Left colon (tissue), 2 donors: ENCODE results near the gene LRRC71. TPM values are rescaled to one million over a fixed set of nuclear protein-coding genes. Genes with fewer than 3 reads are reported as not detected.

Source experiments
- ATAC-seq: fragments of 200-7000 bp; cut with Tn5 transposase; one replicate; pipeline ENCODE4 v1.9.1; 2020; ENCODE audit warnings: mild to moderate bottlenecking, moderate library complexity
- DNase-seq, 2 donors: peaks; one replicate each; pipeline ENCODE4 v3.0.0-alpha.2; 2020
- intact Hi-C, 2 donors: fragments of 100-400 bp; cut with DNase I in 1 of 2; cut with micrococcal nuclease in 1 of 2; formaldehyde crosslinking; loops; one replicate each; pipeline versions ENCODE4 v1.11.2 to v1.14.0; 2022; cut with DNase I, micrococcal nuclease
- total RNA-seq, 2 donors: library from RNA; stranded (reverse); fragmentation: NEBNext Ultra II Directional; extraction: Animal tissue kit (Norgen Biotek cat#: 25700); gene quantifications; one replicate each; pipeline ENCODE4 v1.2.1, GENCODE V29; 2021
- donor health status: DM: no; HTN: no; CAD: no.
- donor health status: DM: yes; HTN: yes; CAD: no.

Gene LRRC71
- total RNA-seq, 2 donors from 2014 or later: not detected

DNA sequence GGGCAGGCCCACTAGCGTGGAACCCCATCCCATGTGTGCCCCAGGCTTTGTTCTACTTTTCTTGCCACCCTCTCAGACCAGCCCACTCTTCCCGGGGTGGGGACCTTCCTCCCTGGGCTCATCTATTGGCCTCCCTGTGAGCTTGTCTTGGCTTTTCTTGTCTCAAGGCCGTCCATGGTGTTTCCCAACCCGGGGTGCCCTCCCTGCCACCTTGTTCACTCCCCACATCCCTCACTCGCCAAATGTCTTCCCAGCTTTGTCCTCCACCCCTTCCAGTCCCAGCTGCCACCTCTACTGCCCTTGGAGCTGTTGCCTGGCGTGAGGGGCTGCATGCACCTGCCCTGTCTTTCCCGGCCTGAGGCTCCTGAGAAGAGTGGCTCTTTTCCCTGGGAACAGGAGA lies 18.4 kb downstream of the LRRC71 start:
- intact Hi-C loops: no loop called here
- no peak for ATAC-seq
- no peak for DNase-seq

DNA sequence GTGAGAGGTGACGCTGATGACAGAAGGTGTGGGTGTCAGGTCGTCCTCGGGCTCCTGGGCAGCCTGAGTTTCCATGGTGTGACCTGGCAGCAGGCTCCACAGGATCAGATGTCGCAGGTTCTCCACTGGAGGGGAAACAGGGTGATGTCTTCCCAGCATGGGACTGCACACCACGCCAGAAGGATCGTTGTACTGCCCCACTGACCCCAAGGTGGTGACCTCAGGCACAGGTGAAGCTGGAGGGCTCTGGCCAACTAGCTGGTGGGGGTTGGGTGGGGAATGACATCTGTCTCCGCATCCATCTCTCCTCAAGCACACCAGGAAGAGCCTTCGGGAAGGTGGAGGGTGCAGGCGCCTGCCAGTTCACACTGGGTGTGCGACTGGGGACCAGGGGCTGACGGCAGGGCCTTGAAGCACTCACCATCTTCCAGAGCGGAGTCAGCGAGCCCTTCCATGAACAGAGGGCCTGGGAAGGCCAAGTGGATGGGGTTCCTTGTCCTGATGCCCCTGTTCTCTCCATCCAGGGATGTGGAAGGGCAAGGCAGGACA lies 19.4 kb downstream of the LRRC71 start:
- intact Hi-C loops: no loop called here
- ATAC-seq (no peak), DNase-seq (no peak)

DNA sequence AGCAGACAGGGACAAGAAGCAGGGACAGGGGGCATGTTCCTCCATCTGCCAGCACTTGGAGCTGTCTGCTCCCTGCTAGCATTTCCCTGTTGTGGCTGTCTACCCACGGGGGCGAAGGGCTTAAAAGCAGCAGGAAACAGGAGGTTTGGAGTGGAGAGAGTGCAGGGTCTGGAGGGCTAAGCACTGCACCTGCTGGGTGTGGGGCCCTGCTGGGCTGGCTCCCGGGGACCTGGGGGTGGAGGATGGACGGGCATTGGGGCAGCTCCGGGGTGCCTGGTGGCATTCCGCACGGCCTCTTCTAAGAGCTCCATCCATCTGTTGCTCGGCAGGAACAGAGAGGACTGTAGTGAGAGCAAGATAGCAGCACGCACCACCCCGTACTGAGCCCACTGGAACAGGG lies 21.2 kb downstream of the LRRC71 start:
- peak in 1 of 2 donors; percentile 8 for DNase-seq
- intact Hi-C loops: no loop called here
- ATAC-seq: no peak

DNA sequence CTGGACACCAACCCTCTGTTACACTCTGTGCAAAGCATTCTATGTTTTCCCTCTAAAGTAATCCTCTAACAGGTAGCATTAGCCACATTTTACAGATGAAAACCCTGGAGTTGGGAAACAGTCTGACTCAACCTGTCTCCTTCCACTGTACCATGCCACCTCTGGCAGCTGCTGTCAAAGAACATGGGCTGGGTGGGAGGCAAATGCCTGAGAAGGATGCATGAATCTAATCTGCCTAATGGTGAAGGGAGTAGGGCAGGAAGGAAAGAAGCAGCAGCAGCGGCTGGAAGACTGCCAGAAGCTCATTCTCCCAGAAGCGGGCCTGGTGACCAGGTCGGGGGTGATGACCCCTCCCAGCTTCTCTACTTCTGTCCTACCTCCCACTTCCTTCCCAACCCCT lies 21.7 kb downstream of the LRRC71 start:
- peak in 1 of 2 donors; percentile 14 for DNase-seq
- no peak for ATAC-seq
- intact Hi-C loops: no loop called here

DNA sequence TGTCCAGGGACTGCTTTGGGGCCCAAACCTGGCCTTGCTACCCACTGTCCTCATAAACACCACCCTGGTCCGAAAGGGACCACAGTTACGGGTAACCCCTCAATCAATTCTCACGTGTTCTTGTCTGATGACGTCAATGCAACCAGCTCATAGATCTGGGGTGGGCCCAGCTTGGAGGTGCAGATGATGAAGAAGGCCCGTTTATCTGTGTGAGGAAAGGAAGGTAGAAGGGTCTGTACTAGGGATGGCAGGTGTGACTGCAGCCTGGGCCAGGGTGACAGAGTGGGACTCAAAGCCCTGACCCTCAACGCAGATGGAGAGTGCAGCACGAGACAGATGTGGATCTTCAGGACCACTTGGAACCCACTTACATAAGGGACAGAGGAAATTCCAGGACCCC lies 22.1 kb downstream of the LRRC71 start:
- ATAC-seq: no peak
- intact Hi-C loops: no loop called here

DNA sequence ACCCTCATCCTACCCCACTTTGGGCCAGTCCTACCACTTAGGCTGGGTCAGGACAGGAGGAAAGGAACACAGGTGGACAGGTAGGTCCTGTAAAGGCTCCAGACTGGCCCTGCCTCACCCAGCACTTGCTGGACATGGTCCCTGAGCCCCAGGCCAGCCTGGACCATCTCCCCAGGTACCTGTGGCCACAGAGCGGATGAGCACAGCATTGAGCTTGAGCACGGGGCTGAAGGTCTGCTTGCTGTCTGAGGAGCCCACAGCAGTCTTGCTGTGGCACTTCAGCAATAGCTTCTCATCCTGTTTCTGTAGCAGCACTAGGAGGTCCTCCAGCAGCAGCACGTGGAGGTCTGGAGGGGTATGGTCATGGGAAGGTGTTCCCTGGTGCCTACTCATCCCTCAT lies 23.3 kb downstream of the LRRC71 start:
- DNase-seq (peak in 1 of 2 donors; percentile 2), ATAC-seq (no peak)
- intact Hi-C loops: no loop called here

More for the DNA sequence above, 22.1 kb downstream of the LRRC71 start:
- DNase-seq: peak in 1 of 2 donors; percentile 9

DNA sequence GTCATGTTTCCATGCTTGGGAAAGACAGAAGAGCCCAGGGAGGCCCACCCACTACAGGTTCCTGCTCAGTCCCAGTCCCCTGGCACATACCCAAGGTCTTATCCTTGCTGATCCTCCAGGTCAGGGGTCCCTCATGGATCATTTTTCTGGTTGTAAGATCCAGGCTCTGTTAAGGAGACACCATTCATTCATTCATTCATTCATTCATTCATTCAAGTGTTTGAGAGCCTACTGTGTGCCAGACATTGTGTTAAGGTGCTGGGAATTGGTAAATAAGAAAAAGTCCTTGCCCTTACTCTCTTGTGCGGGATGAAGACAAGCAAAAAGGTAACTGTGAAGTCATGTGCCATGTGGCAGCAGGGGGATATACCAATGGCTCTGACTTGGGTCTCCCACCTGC lies 23.8 kb downstream of the LRRC71 start:
- DNase-seq: peak in 1 of 2 donors; percentile 13
- intact Hi-C loops: no loop called here
- no peak for ATAC-seq

DNA sequence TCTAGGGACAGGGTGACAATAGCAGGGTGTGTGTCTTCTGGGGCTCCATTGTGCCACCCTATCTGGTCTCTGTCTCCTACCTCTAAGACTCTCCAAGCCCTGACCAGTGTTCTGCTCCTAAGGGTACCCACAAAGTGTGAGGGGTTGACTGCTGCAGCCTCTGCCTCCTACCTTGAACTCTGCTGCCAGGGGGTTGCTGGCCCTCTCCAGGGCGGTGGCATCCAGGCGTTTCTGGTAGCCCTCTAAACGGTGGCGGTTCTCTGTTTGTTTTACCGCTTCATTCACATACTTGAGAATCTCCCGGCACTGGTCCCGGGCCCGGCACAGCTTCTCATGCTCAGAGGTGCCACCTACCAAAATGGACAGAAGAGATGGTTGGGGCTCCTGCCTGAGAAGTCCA lies 24.4 kb downstream of the LRRC71 start:
- ATAC-seq (no peak), DNase-seq (no peak)
- intact Hi-C loops: no loop called here

DNA sequence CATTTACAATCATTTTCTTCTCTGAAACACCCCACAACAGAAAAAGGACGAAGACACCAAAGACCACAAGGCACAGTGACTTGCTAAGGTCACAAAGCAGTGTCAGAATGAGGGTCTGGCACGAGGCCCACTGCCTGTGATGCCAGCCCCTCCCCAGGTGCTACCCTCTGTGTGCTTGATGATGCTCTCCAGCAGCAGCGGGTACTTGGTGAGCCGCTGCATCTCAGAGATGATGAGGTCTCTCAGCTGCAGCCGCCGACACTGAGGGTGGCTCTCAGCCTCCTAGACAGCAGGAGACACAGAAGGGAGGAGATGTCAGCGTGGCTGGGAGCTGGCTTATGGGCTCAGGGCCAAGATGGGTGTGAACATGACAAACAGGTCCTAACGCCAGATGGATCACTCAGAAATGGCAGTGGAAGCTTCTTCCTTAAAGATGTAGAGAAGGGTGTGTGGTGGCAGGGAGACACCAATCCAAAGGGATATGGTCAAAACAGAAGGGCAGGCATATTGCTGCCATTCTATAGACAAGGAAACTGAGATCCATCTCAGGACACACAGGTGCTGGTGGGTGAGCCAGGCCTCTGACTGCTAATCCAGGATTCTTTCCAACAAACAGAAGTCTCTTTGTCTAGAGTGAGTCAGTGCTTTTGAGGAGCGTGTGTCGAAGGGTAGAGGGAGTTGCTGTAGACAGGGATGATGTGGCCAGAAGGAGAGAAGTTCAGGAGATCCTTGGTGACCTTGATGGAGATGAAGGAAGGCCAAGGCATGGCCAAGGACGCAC lies 25.6 kb downstream of the LRRC71 start:
- DNase-seq (peak; percentile 28 to 68), ATAC-seq (peak; percentile 80)
- intact Hi-C loops: no loop called here

DNA sequence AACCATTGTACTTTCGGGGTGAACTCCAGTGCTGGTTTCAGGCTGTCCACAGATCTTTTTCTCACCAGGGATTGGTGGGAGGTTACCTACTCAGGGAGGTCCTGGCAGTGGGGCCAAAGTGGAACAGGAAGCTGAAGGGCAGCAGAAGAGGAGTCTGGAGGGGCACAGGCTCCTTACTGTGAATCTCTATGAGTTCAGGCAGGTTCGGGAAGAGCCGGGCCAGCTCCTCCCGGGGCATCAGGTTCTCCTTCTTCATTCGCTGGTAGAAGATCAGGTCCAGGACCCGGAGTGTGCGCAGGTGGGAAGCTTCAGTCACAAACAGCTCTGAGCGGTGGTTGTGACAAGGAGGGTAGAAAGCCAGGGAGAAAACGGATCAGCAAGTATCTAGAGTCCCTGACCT lies 26.7 kb downstream of the LRRC71 start:
- DNase-seq: peak in 1 of 2 donors; percentile 15
- intact Hi-C loops: no loop called here
- ATAC-seq: no peak

DNA sequence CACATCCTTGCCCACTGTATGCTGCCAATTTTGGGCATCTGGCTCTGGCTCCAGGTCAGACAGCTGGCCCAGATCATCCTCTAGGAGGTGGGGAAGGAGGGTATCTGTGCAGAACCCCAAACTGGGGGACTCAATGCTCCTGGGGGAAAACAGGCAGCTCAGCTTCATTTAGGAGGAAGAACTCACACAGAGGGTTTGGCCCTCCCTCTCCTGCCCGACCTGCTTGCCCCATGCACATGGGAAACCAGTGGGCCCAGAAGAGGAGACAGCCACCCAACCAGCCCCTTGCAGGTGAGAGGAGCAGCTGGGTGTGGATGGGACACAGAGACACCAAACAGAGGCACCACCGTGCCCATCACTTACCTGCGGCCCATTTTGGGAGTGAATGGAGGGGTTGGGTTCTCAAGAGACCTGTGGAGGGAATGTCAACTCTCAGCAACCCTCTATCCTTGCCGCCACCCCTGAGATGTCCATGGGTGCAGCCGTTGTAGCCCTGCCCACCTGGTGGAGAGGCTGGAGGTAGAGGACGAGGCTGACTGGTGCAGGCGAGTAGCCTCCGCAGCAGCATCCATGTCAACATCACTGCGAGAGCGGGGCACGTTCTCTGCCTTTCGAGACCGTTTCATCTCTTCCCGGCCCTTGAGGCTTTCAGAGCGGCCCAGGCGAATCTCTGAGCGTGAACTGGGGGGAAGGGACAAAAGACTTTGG lies 27.5 kb downstream of the LRRC71 start:
- intact Hi-C loops: no loop called here
- ATAC-seq: no peak

DNA sequence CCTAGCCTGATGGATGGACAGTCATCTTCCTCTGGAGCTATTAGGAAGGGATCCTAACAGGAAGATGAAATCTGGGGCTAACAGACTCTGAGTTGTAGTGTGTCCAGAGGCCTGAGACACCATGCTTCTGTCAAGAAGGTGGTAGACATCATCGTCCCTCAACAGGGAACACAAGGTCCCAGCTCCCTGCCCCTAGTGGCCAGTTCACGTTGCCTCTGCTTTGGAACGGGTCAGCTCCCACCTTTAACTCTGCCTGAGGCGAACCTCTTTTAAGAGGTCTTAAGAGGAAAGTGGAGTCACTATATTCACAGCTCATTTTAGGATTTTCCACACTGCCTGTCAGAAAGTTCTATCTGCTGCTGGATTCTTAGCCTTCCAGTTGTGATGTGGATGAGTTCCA lies 28.3 kb downstream of the LRRC71 start:
- no peak for ATAC-seq
- intact Hi-C loops: no loop called here

More for the DNA sequence above, 27.5 kb downstream of the LRRC71 start:
- peak in 1 of 2 donors; percentile 12 for DNase-seq

DNA sequence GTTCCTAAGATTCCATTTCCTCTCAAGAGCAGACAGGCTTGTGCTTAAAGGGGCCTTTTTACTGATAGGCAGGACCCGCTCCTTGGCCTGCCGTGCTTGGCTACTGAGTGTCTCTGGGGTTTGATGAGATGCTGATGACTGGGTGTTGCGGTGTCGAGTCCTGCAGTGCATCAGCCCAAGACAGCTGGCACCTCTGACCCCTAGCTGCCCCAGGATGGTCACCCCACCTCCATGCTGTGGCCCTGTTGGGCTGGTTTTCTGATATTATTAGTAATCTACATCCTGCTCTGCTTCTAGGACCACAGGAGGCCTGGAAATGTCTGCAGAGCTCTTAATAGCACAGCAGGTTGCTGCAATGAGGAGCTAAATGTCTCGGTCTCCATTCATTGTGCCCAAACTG lies 28.7 kb downstream of the LRRC71 start:
- DNase-seq (no peak), ATAC-seq (no peak)
- intact Hi-C loops: no loop called here

More for the DNA sequence above, 28.3 kb downstream of the LRRC71 start:
- no peak for DNase-seq

DNA sequence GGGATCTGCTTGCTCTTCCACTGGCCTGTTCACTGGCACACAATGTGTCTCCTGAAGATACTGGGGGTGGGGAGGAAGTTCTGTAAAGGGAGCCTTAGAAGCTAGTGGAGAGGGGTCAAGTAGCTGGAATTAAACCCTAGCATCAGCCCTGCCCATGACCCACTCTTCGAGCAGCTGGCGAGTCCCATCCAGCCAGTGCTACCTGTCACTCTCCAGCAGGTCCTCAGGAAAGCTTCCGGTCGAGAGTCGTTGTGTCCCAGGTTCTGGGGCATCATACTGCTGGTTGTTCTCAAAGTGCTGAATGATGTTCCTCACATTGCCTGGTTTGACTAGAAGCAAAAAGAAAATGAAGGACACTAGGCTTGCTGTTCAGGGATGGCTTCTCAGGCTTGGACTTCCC lies 30.9 kb downstream of the LRRC71 start:
- no peak for DNase-seq
- ATAC-seq: no peak
- intact Hi-C loops: no loop called here

DNA sequence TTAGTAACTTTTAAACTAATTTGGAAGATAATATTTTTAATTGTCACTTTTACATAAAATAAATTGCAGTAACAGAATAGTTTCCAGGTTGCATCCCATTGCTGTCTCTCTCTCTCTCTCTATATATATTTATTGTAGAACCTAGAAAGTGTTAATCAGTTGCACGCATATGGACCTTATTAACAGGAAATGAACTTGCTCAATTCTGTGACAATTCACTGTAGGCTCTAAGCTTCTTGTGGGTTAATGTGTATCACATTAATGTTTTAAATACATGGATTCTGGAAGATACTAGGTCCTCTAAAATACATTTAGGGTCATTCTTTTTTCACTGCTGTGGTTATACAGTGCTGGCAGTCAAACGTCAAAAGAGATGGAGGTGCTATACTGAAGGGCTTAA lies 33.1 kb downstream of the LRRC71 start:
- ATAC-seq (no peak), DNase-seq (no peak)
- intact Hi-C loops: no loop called here

DNA sequence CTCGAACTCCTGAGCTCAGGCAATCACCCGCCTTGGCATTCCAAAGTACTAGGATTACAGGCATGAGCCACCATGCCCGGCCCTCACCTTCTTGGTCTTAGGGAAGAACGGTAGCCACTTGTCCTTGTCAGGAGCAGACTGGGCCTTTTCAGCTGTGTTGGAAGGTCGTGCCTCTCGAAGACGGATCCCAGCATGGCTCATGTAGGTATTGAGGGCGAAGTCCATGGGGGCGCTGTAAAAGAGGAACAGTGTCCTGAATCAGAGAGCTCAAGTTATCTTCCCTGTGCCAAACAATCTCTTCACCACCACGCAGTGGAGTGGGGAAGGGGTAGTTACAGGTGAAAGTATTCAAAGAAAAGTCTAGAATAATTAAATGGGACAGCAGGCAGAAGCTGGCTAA lies 35.9 kb downstream of the LRRC71 start:
- no peak for DNase-seq
- intact Hi-C loops: no loop called here
- no peak for ATAC-seq

DNA sequence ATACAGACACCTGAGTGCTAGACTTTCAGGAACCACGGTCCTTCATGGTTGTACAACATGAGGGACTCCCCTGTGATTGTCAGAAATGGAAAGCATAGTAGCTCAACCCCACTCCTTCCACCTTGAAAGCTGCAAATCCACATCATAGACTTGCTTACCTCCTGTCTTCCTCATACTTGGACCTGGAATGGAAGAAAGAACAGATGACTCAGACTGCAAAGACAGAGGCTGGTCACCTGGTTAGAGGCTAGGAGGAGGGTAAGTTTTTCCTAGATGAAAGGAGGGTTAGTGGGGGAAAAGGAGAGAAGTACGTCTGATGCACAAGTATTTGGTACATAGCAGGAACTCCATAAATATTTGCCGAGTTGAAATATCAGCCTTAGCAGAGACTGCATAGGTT lies 37.2 kb downstream of the LRRC71 start:
- intact Hi-C loops: no loop called here
- DNase-seq: no peak
- ATAC-seq: no peak

DNA sequence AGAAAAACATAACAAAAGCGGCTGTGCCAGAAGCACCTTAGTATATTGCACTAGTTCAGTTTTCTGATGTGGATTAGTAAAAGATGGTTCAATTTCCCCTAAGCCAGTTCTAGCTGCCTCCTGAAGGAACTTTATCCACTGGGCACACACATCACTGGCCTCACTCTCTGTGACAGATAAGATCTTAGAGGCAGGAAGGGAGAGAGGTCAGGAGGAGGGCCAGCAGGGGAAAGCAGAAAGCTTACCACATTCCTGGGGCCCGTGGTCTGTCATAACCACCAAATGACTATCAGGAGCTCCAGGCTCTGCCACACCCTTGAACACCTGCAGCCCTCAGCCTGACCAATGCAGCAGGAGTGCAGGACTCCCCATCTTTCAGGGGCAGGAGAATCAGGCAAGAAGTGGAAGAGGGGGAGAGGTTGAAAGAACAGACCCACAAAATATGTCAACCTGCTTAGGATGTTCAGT lies 37.8 kb downstream of the LRRC71 start:
- DNase-seq (no peak), ATAC-seq (no peak)
- intact Hi-C loops: no loop called here

DNA sequence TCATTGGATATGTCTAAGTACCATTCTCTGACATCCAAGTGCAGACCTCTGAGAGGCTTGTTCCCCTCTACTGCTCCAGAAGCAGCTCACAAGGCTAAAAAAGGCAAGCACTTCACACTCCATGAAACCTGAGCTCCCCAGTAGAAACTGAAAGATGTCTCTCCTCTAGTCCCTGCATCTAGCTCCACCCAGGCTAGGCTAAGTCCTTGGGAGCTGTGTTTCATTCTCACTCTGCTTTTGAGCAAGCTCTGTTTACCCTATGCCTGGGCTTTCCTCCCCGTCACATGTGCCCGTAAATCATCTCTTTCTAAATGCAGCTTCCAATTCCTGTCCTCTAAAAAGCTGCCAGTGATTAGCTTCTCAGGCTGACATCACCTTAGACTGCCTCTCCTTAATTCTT lies 39.0 kb downstream of the LRRC71 start:
- intact Hi-C loops: no loop called here
- no peak for ATAC-seq
- no peak for DNase-seq

DNA sequence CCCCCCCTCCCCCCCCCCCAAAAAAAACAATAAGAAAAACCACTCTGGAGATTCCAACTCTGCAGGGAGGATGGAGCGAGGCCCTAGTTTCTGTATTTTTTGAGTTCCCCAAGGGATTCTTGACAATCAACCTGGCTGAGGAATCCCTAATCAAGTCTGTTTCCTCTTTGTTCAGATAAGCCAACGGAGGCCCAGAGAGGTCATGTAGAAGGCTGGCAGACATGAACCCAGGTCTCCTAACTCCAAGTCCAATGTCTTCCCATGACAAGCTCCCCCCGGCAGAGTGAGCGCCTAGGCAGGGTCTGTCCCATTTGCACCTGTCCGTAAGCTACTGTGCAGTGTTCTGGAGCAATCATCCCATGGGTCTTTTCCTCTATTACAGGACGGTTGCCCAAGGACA lies 39.5 kb downstream of the LRRC71 start:
- intact Hi-C loops: no loop called here
- no peak for ATAC-seq
- DNase-seq: no peak
